ENCODE data around the gene SYNE1.

SYNE1 gene

GRCh38 chr6:152265651-152266050, 371.5 kb downstream of the SYNE1 start:
- Histone ChIP-seq H3K4me2 (ENCODE audit: low read length) (no peak overlapping the region), H3K79me2 (ENCODE audit: control insufficient read depth, insufficient read depth, low read length) (no peaks in the 10 kb centered on the region), H3K18ac (ENCODE audit: low read length) (no peak overlapping the region), H3K4ac (ENCODE audit: low read depth, low read length) (no peak overlapping the region), H3K23ac (ENCODE audit: low read length) (no peak overlapping the region), H3K4me3 (ENCODE audit: low read length) (no peak overlapping the region), H2BK15ac (replicated peaks; ENCODE audit: low read depth) (no peak overlapping the region), H2BK120ac (ENCODE audit: low read depth, low read length) (no peak overlapping the region), H3K4me1 (ENCODE audit: control insufficient read depth, low read depth, low read length) (peaks cover 2% of the 10 kb centered on the region), H3K27me3 (ENCODE audit: insufficient read depth, low read length, poor library complexity) (no peaks in the 10 kb centered on the region), H3K9ac (ENCODE audit: low read length) (no peak overlapping the region), H3K56ac (ENCODE audit: low read length) (no peak overlapping the region), H2AK5ac (ENCODE audit: low read length) (no peak overlapping the region), H3K27ac (ENCODE audit: low read depth, low read length) (no peak overlapping the region), H3K79me1 (ENCODE audit: low read length) (no peaks in the 10 kb centered on the region), H2BK5ac (ENCODE audit: low read length) (no peak overlapping the region), H4K8ac (ENCODE audit: low read depth, low read length) (no peak overlapping the region), H4K5ac (ENCODE audit: low read length) (no peak overlapping the region), H3K36me3 (ENCODE audit: control insufficient read depth, insufficient read depth, low read length) (no peaks in the 10 kb centered on the region)
- WGBS (ENCODE audit: extremely low coverage, insufficient coverage, low lambda C conversion rate) = no CpG with 5 or more reads among the region's 2 CpGs
- DNase-seq = no peak

DNA sequence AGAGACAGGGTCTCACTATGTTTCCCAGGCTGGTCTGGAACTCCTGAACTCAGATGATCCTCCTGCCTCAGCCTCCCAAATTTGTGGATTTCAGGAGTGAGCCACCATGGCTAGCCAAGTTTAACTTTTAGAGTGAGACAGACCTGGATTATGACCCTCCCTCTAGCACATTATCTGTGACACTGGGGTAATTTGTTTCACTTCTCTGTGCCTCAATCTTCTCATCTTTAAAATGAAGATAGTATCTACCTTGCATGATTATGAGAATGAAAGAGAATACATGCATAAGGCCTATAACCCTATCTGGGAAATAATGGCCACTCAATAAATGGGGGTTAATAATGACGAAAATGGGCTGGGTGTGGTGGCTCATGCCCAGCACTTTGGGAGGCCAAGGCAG, 373.6 kb downstream of the SYNE1 start:
- H3K79me1 ChIP-seq (ENCODE audit: low read length) = no peaks in the 10 kb centered on the region

DNA sequence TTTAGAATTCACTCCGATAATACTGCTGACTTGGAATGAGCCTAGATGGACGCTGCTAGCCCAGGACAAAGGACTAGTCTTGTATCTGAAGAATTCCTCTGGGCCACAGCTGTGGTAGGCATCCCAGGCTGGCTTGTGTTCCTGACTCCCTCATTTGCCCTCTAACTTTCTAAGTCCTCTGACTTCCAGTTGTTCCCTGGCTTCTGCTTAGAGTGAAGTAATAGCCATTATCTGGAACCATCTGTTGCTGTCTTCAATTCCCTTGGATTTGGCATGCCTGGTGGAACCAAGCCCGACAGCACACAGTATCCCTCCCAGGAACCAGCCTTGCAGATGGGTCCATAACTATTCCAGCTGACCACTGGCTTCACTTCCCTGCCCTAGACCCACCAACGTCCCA, 376.0 kb downstream of the SYNE1 start:
- Histone ChIP-seq H3K27me3 (ENCODE audit: insufficient read depth, low read length, poor library complexity) (no peaks in the 10 kb centered on the region), H3K79me2 (ENCODE audit: control insufficient read depth, insufficient read depth, low read length) (no peaks in the 10 kb centered on the region)

More for the DNA sequence above, 373.6 kb downstream of the SYNE1 start:
- Histone ChIP-seq H3K36me3 (ENCODE audit: control insufficient read depth, insufficient read depth, low read length) (no peaks in the 10 kb centered on the region), H2BK120ac (ENCODE audit: low read depth, low read length) (no peak overlapping the region), H2BK15ac (replicated peaks; ENCODE audit: low read depth) (no peak overlapping the region), H3K27ac (ENCODE audit: low read depth, low read length) (no peak overlapping the region), H3K23ac (ENCODE audit: low read length) (no peak overlapping the region), H3K4ac (ENCODE audit: low read depth, low read length) (no peak overlapping the region), H3K4me2 (ENCODE audit: low read length) (no peak overlapping the region), H2BK5ac (ENCODE audit: low read length) (no peak overlapping the region), H3K4me3 (ENCODE audit: low read length) (no peak overlapping the region), H3K9ac (ENCODE audit: low read length) (no peak overlapping the region), H3K27me3 (ENCODE audit: insufficient read depth, low read length, poor library complexity) (no peaks in the 10 kb centered on the region), H3K18ac (ENCODE audit: low read length) (no peak overlapping the region), H4K8ac (ENCODE audit: low read depth, low read length) (no peak overlapping the region), H2AK5ac (ENCODE audit: low read length) (no peak overlapping the region), H4K5ac (ENCODE audit: low read length) (no peak overlapping the region), H3K56ac (ENCODE audit: low read length) (no peak overlapping the region), H3K79me2 (ENCODE audit: control insufficient read depth, insufficient read depth, low read length) (no peaks in the 10 kb centered on the region), H3K4me1 (ENCODE audit: control insufficient read depth, low read depth, low read length) (no peaks in the 10 kb centered on the region)
- no peak for DNase-seq
- WGBS (ENCODE audit: extremely low coverage, insufficient coverage, low lambda C conversion rate) = no CpG with 5 or more reads among the region's 1 CpG

GRCh38 chr6:152259234-152259633, 377.9 kb downstream of the SYNE1 start:
- no peak for DNase-seq
- Histone ChIP-seq H4K8ac (ENCODE audit: low read depth, low read length) (no peak overlapping the region), H3K9ac (ENCODE audit: low read length) (no peak overlapping the region), H3K23ac (ENCODE audit: low read length) (no peak overlapping the region), H3K79me2 (ENCODE audit: control insufficient read depth, insufficient read depth, low read length) (no peaks in the 10 kb centered on the region), H4K5ac (ENCODE audit: low read length) (no peak overlapping the region), H3K4ac (ENCODE audit: low read depth, low read length) (no peak overlapping the region), H3K56ac (ENCODE audit: low read length) (no peak overlapping the region), H2BK5ac (ENCODE audit: low read length) (no peak overlapping the region), H3K36me3 (ENCODE audit: control insufficient read depth, insufficient read depth, low read length) (no peaks in the 10 kb centered on the region), H3K4me1 (ENCODE audit: control insufficient read depth, low read depth, low read length) (no peaks in the 10 kb centered on the region), H3K4me3 (ENCODE audit: low read length) (no peak overlapping the region), H2BK120ac (ENCODE audit: low read depth, low read length) (no peak overlapping the region), H3K4me2 (ENCODE audit: low read length) (no peak overlapping the region), H3K79me1 (ENCODE audit: low read length) (no peaks in the 10 kb centered on the region), H2BK15ac (replicated peaks; ENCODE audit: low read depth) (no peak overlapping the region), H2AK5ac (ENCODE audit: low read length) (no peak overlapping the region), H3K18ac (ENCODE audit: low read length) (no peak overlapping the region), H3K27ac (ENCODE audit: low read depth, low read length) (no peak overlapping the region), H3K27me3 (ENCODE audit: insufficient read depth, low read length, poor library complexity) (no peaks in the 10 kb centered on the region)
- no CpG with 5 or more reads among the region's 3 CpGs for WGBS (ENCODE audit: extremely low coverage, insufficient coverage, low lambda C conversion rate)

More for the DNA sequence above, 376.0 kb downstream of the SYNE1 start:
- no CpG with 5 or more reads among the region's 4 CpGs for WGBS (ENCODE audit: extremely low coverage, insufficient coverage, low lambda C conversion rate)
- H3K4me1 ChIP-seq (ENCODE audit: control insufficient read depth, low read depth, low read length) = no peaks in the 10 kb centered on the region
- H3K36me3 ChIP-seq (ENCODE audit: control insufficient read depth, insufficient read depth, low read length) = no peaks in the 10 kb centered on the region
- H3K4me3 ChIP-seq (ENCODE audit: low read length) = no peak overlapping the region
- H2BK15ac ChIP-seq (replicated peaks; ENCODE audit: low read depth) = no peak overlapping the region
- H3K23ac ChIP-seq (ENCODE audit: low read length) = no peak overlapping the region
- no peak overlapping the region for H4K8ac ChIP-seq (ENCODE audit: low read depth, low read length)
- H3K9ac ChIP-seq (ENCODE audit: low read length) = no peak overlapping the region
- no peak overlapping the region for H2AK5ac ChIP-seq (ENCODE audit: low read length)
- no peaks in the 10 kb centered on the region for H3K79me1 ChIP-seq (ENCODE audit: low read length)
- H3K4me2 ChIP-seq (ENCODE audit: low read length) = no peak overlapping the region
- no peak for DNase-seq
- no peak overlapping the region for H2BK5ac ChIP-seq (ENCODE audit: low read length)
- no peak overlapping the region for H2BK120ac ChIP-seq (ENCODE audit: low read depth, low read length)
- H3K56ac ChIP-seq (ENCODE audit: low read length) = no peak overlapping the region
- no peak overlapping the region for H3K18ac ChIP-seq (ENCODE audit: low read length)
- H4K5ac ChIP-seq (ENCODE audit: low read length) = no peak overlapping the region
- no peak overlapping the region for H3K4ac ChIP-seq (ENCODE audit: low read depth, low read length)
- H3K27ac ChIP-seq (ENCODE audit: low read depth, low read length) = no peak overlapping the region

DNA sequence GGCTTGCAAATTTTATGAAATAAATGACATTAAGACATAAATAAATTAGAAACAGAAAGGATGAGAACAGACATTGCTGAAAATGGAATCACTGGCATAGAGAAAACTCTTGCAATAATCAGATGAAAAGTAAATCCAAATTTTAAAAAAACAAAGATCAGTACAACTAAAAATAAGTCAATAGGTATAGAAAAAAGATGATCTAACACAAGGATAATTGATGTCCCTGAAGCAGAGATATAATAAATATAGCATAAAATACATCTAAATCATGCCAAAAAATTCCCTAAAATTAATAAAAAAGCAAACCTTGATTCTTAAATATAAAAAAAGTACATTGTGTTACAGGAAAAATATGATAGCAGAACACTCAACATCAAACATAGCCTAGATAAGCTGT, 379.6 kb downstream of the SYNE1 start:
- H2AK5ac ChIP-seq (ENCODE audit: low read length) = no peak overlapping the region
- H3K23ac ChIP-seq (ENCODE audit: low read length) = no peak overlapping the region
- no peak overlapping the region for H2BK15ac ChIP-seq (replicated peaks; ENCODE audit: low read depth)
- H3K56ac ChIP-seq (ENCODE audit: low read length) = no peak overlapping the region
- H3K27ac ChIP-seq (ENCODE audit: low read depth, low read length) = no peak overlapping the region
- H3K79me2 ChIP-seq (ENCODE audit: control insufficient read depth, insufficient read depth, low read length) = no peaks in the 10 kb centered on the region
- H4K5ac ChIP-seq (ENCODE audit: low read length) = no peak overlapping the region
- DNase-seq = no peak
- no peaks in the 10 kb centered on the region for H3K27me3 ChIP-seq (ENCODE audit: insufficient read depth, low read length, poor library complexity)
- no peak overlapping the region for H3K4me2 ChIP-seq (ENCODE audit: low read length)
- no peak overlapping the region for H2BK120ac ChIP-seq (ENCODE audit: low read depth, low read length)
- no peak overlapping the region for H3K4ac ChIP-seq (ENCODE audit: low read depth, low read length)
- H4K8ac ChIP-seq (ENCODE audit: low read depth, low read length) = no peak overlapping the region
- no peak overlapping the region for H2BK5ac ChIP-seq (ENCODE audit: low read length)
- H3K79me1 ChIP-seq (ENCODE audit: low read length) = no peaks in the 10 kb centered on the region
- no peak overlapping the region for H3K4me3 ChIP-seq (ENCODE audit: low read length)
- H3K9ac ChIP-seq (ENCODE audit: low read length) = no peak overlapping the region
- no peaks in the 10 kb centered on the region for H3K4me1 ChIP-seq (ENCODE audit: control insufficient read depth, low read depth, low read length)
- H3K36me3 ChIP-seq (ENCODE audit: control insufficient read depth, insufficient read depth, low read length) = no peaks in the 10 kb centered on the region
- H3K18ac ChIP-seq (ENCODE audit: low read length) = no peak overlapping the region

DNA sequence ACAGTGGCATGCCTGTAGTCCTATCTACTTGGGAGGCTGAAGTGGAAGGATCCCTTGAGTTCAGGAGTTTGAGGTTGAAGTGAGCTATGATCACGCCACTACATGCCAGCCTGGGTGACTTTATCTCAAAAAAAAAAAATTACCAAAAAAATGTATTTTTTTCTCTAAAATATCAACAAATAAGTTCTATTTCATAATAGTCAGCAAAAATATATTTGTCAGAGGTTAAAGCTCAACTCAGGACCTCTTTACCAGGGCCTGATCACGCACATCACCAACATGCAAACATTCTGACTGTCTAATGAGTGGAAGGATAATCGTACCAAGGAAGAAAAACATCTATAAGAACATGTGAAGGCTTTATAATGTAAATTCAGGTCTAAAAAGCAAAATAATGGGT, 387.0 kb downstream of the SYNE1 start:
- no peak overlapping the region for H3K18ac ChIP-seq (ENCODE audit: low read length)
- H3K56ac ChIP-seq (ENCODE audit: low read length) = no peak overlapping the region
- H3K4me3 ChIP-seq (ENCODE audit: low read length) = no peak overlapping the region
- no CpG with 5 or more reads among the region's 3 CpGs for WGBS (ENCODE audit: extremely low coverage, insufficient coverage, low lambda C conversion rate)
- H3K79me2 ChIP-seq (ENCODE audit: control insufficient read depth, insufficient read depth, low read length) = no peaks in the 10 kb centered on the region
- no peak overlapping the region for H3K9ac ChIP-seq (ENCODE audit: low read length)
- no peaks in the 10 kb centered on the region for H3K36me3 ChIP-seq (ENCODE audit: control insufficient read depth, insufficient read depth, low read length)
- no peak overlapping the region for H4K5ac ChIP-seq (ENCODE audit: low read length)
- H3K4me1 ChIP-seq (ENCODE audit: control insufficient read depth, low read depth, low read length) = no peaks in the 10 kb centered on the region
- H3K4ac ChIP-seq (ENCODE audit: low read depth, low read length) = no peak overlapping the region
- no peak for DNase-seq
- H3K79me1 ChIP-seq (ENCODE audit: low read length) = no peaks in the 10 kb centered on the region
- H3K23ac ChIP-seq (ENCODE audit: low read length) = no peak overlapping the region
- no peak overlapping the region for H2BK5ac ChIP-seq (ENCODE audit: low read length)
- H3K27me3 ChIP-seq (ENCODE audit: insufficient read depth, low read length, poor library complexity) = no peaks in the 10 kb centered on the region
- no peak overlapping the region for H3K27ac ChIP-seq (ENCODE audit: low read depth, low read length)
- no peak overlapping the region for H3K4me2 ChIP-seq (ENCODE audit: low read length)
- H4K8ac ChIP-seq (ENCODE audit: low read depth, low read length) = peak overlapping the region; percentile 56
- H2BK120ac ChIP-seq (ENCODE audit: low read depth, low read length) = no peak overlapping the region
- no peak overlapping the region for H2AK5ac ChIP-seq (ENCODE audit: low read length)
- no peak overlapping the region for H2BK15ac ChIP-seq (replicated peaks; ENCODE audit: low read depth)
